Activated T-helper 2 cell treated with anti-CD3 and anti-CD28 coated beads, Interferon-gamma antibody, Interleukin-2, Interleukin-4, amounts not matched to agents 10 μg/mL and 5 μg/mL and 100 μg/mL, durations not matched to agents 14 hours and 24 hours and 36 hours (primary cell): Measurements from ENCODE around the gene OR2G2. TPM values are rescaled to one million over a fixed set of nuclear protein-coding genes. Genes with fewer than 3 reads are reported as not detected.

Experiments used
- DNase-seq: peaks from one replicate; pipeline ENCODE4 v3.0.0; 2021; ENCODE audit warnings: low spot score
- H3K27ac Mint-ChIP-seq: one replicate; pipeline ENCODE4 v1.8.0; 2021; ENCODE audit warnings: mixed read lengths
- H3K27me3 Mint-ChIP-seq: one replicate; pipeline ENCODE4 v1.8.0; 2021; ENCODE audit warnings: low read depth, mixed read lengths
- H3K36me3 Mint-ChIP-seq: one replicate; pipeline ENCODE4 v1.8.0; 2021; ENCODE audit warnings: low read depth, mixed read lengths
- H3K4me1 Mint-ChIP-seq: one replicate; pipeline ENCODE4 v1.8.0; 2021; ENCODE audit warnings: low read depth, mixed read lengths
- H3K4me3 Mint-ChIP-seq: one replicate; pipeline ENCODE4 v1.8.0; 2021; ENCODE audit warnings: low read depth, mild to moderate bottlenecking, moderate library complexity, mixed read lengths
- H3K9me3 Mint-ChIP-seq: one replicate; pipeline ENCODE4 v1.8.0; 2021; ENCODE audit warnings: mixed read lengths
- intact Hi-C: fragments of 100-400 bp; cut with micrococcal nuclease; formaldehyde crosslinking; loops from one replicate; pipeline ENCODE4 v1.15.1; 2023
- total RNA-seq: library from RNA; stranded (reverse); gene quantifications from 2 replicates; pipeline ENCODE4 v1.2.3, GENCODE V29; 2022

The OR2G2 gene
- total RNA-seq, 1 donor from 2014 or later: not detected

- intact Hi-C loops: loop anchor here (5.0 kb wide), 1 partner anchor 202 kb away; no protein-coding TSS in a partner anchor
- H3K27me3 Mint-ChIP-seq: no peaks in the 10 kb centered on the region
Measured at GRCh38 chr1:247574664-247575063, 13.5 kb upstream of the OR2G2 start.

GRCh38 chr1:247576514-247576913 lies 11.6 kb upstream of the OR2G2 start:
- Mint-ChIP-seq H3K4me3 (no peak overlapping the region), H3K27ac (no peak overlapping the region), H3K9me3 (no peaks in the 10 kb centered on the region), H3K36me3 (no peaks in the 10 kb centered on the region), H3K27me3 (no peaks in the 10 kb centered on the region), H3K4me1 (no peaks in the 10 kb centered on the region)
- intact Hi-C loops: loop anchor here (1.0 to 5.0 kb wide), 2 partner anchors 186 to 204 kb away; no protein-coding TSS in a partner anchor
- no peak for DNase-seq

More at GRCh38 chr1:247574664-247575063, 13.5 kb upstream of the OR2G2 start:
- Mint-ChIP-seq H3K9me3 (no peaks in the 10 kb centered on the region), H3K27ac (no peak overlapping the region), H3K4me3 (no peak overlapping the region), H3K36me3 (no peaks in the 10 kb centered on the region), H3K4me1 (no peaks in the 10 kb centered on the region)
- no peak for DNase-seq

GRCh38 chr1:247578946-247579460 lies 9.2 kb upstream of the OR2G2 start:
- no peak overlapping the region for H3K27ac Mint-ChIP-seq
- no peaks in the 10 kb centered on the region for H3K27me3 Mint-ChIP-seq
- no peaks in the 10 kb centered on the region for H3K9me3 Mint-ChIP-seq
- intact Hi-C loops: loop anchor here (5.0 kb wide), 1 partner anchor 207 kb away; no protein-coding TSS in a partner anchor
- no peaks in the 10 kb centered on the region for H3K4me1 Mint-ChIP-seq
- H3K36me3 Mint-ChIP-seq: no peaks in the 10 kb centered on the region
- no peak overlapping the region for H3K4me3 Mint-ChIP-seq
- no peak for DNase-seq

- no peaks in the 10 kb centered on the region for H3K36me3 Mint-ChIP-seq
- no peaks in the 10 kb centered on the region for H3K9me3 Mint-ChIP-seq
- no peaks in the 10 kb centered on the region for H3K27me3 Mint-ChIP-seq
- H3K4me3 Mint-ChIP-seq: no peak within 1 kb of the TSS
- intact Hi-C loops: no loop called here
- no peaks in the 10 kb centered on the region for H3K4me1 Mint-ChIP-seq
- no peak for DNase-seq
- H3K27ac Mint-ChIP-seq: no peak within 1 kb of the TSS
Measured at GRCh38 chr1:247605286-247605685, 17.1 kb downstream of the OR2G2 start, which contains the start of gene OR2G3. Gene OR2G3, plus strand, starts transcription at chr1:247605586. Its CDS starts 0 bp downstream, at chr1:247605586.

- Mint-ChIP-seq H3K27me3 (no peaks in the 10 kb centered on the region), H3K9me3 (no peaks in the 10 kb centered on the region), H3K27ac (no peak overlapping the region), H3K4me3 (no peak overlapping the region), H3K36me3 (no peaks in the 10 kb centered on the region), H3K4me1 (no peaks in the 10 kb centered on the region)
- intact Hi-C loops: no loop called here
- no peak for DNase-seq
Measured at GRCh38 chr1:247613405-247613804, 25.2 kb downstream of the OR2G2 start.

GRCh38 chr1:247614625-247615024 lies 26.5 kb downstream of the OR2G2 start:
- Mint-ChIP-seq H3K9me3 (no peaks in the 10 kb centered on the region), H3K36me3 (no peaks in the 10 kb centered on the region), H3K27ac (no peak overlapping the region), H3K4me3 (no peak overlapping the region), H3K4me1 (no peaks in the 10 kb centered on the region), H3K27me3 (no peaks in the 10 kb centered on the region)
- DNase-seq: no peak
- intact Hi-C loops: no loop called here

- no peak overlapping the region for H3K27ac Mint-ChIP-seq
- no peaks in the 10 kb centered on the region for H3K27me3 Mint-ChIP-seq
- H3K4me3 Mint-ChIP-seq: no peak overlapping the region
- no peaks in the 10 kb centered on the region for H3K36me3 Mint-ChIP-seq
- H3K9me3 Mint-ChIP-seq: no peaks in the 10 kb centered on the region
- no peaks in the 10 kb centered on the region for H3K4me1 Mint-ChIP-seq
- intact Hi-C loops: no loop called here
- DNase-seq: no peak
Measured at GRCh38 chr1:247627951-247628350, 39.8 kb downstream of the OR2G2 start.

- Mint-ChIP-seq H3K4me3 (no peak overlapping the region), H3K27me3 (peaks cover 9% of the 10 kb centered on the region), H3K36me3 (no peaks in the 10 kb centered on the region), H3K9me3 (peaks cover 6% of the 10 kb centered on the region), H3K4me1 (peaks cover 2% of the 10 kb centered on the region), H3K27ac (no peak overlapping the region)
- DNase-seq: no peak
- intact Hi-C loops: no loop called here
Measured at GRCh38 chr1:247638011-247638410, 49.9 kb downstream of the OR2G2 start.

- peaks cover 6% of the 10 kb centered on the region for H3K9me3 Mint-ChIP-seq
- no peaks in the 10 kb centered on the region for H3K36me3 Mint-ChIP-seq
- no peak overlapping the region for H3K27ac Mint-ChIP-seq
- no peak for DNase-seq
- peak overlapping the region; percentile 38 for H3K4me3 Mint-ChIP-seq
- intact Hi-C loops: no loop called here
- H3K27me3 Mint-ChIP-seq: peaks cover 9% of the 10 kb centered on the region
- peaks cover 2% of the 10 kb centered on the region for H3K4me1 Mint-ChIP-seq
Measured at GRCh38 chr1:247638781-247639180, 50.6 kb downstream of the OR2G2 start.

Other genes with a start within 250 kb of the OR2G2 start
- gene NLRP3, start 172.2 kb upstream of the OR2G2 start, total RNA-seq: 0.09 and 0.30 TPM in 2 replicates
- gene OR2B11, start 130.3 kb upstream of the OR2G2 start, total RNA-seq: not detected in 2 replicates
- not detected in 2 replicates for gene OR2C3, start 51.9 kb upstream of the OR2G2 start, total RNA-seq
- gene GCSAML, start 39.2 kb upstream of the OR2G2 start, total RNA-seq: 0.43 and 0.48 TPM in 2 replicates
- gene OR2G3, start 17.2 kb downstream of the OR2G2 start, total RNA-seq: not detected in 2 replicates
- not detected in 2 replicates for gene OR13G1, start 91.4 kb downstream of the OR2G2 start, total RNA-seq
- not detected in 2 replicates for gene OR6F1, start 128.3 kb downstream of the OR2G2 start, total RNA-seq
- not detected in 2 replicates for gene OR14K1, start 150.3 kb downstream of the OR2G2 start, total RNA-seq
- gene OR14A2, start 159.8 kb downstream of the OR2G2 start, total RNA-seq: not detected in 2 replicates
- not detected in 2 replicates for gene OR1C1, start 172.2 kb downstream of the OR2G2 start, total RNA-seq
- not detected in 2 replicates for gene OR14A16, start 235.8 kb downstream of the OR2G2 start, total RNA-seq